HepG2 (cell line): ENCODE results near the gene AQP12A. TPM values are rescaled to one million over a fixed set of nuclear protein-coding genes. Genes with fewer than 3 reads are reported as not detected.
A peak's percentile ranks its signal among the peaks of the same experiment; 100 is the strongest.

Source experiments
- ATAC-seq: fragments of 200-7000 bp; cut with Tn5 transposase; 3 replicates; pipeline ENCODE4 v1.9.1; 2020; ENCODE audit warnings: mild to moderate bottlenecking, moderate library complexity
- BruUV-seq: library from RNA; stranded (reverse); fragments of 400-500 nt; replicated peaks from 2 replicates; lab custom pipeline; 2021; lab: Mats Ljungman, UMichigan
- CTCF ChIA-PET: fragments of 300-600 bp; formaldehyde crosslinking; extraction: SDS; loops from one replicate; lab custom pipeline; 2021; ENCODE audit warnings: low total read pairs, inconsistent platforms, low intra/inter-chr PET ratio; lab: Yijun Ruan, JAX
- POLR2A ChIA-PET: fragments of 350-600 bp; sonication (Branson Sonifier 250); formaldehyde crosslinking; loops from one replicate; lab custom pipeline; 2020; ENCODE audit warnings: antibody characterized with exemption, inconsistent platforms; lab: Yijun Ruan, JAX
- DNase-seq: peaks from one replicate; pipeline ENCODE4 v3.0.0-alpha.2; 2015; ENCODE audit warnings: low spot score
- FAIRE-seq: peaks from 3 replicates; lab custom pipeline; 2011; peaks lifted over from hg19 to GRCh38; lab: Jason Lieb, UNC
- H2AFZ ChIP-seq: one replicate; pipeline ENCODE4 v1.6.1; 2011; ENCODE audit warnings: low read length, inconsistent platforms
- H3K27ac ChIP-seq: fragments of 300-600 bp; 3 replicates; pipeline ENCODE4 v1.8.0; 2011; ENCODE audit warnings: mixed run types, mild to moderate bottlenecking, mixed read lengths, low read length, inconsistent platforms; ENCODE audit not compliant: insufficient read depth; ENCODE audit errors: extremely low read length
- H3K27me3 ChIP-seq, 2 experiments: fragments of 200-600 bp in 1 of 2; 2 replicates in 1 of 2; 3 replicates in 1 of 2; pipeline versions ENCODE4 v1.6.0 to v1.8.0; 2011; ENCODE audit warnings: low read length in 2 of 2, mild to moderate bottlenecking in 2 of 2, moderate library complexity in 2 of 2, inconsistent platforms in 1 of 2; ENCODE audit not compliant: insufficient read depth in 2 of 2, control insufficient read depth in 1 of 2
- H3K36me3 ChIP-seq, 2 experiments: fragments of 200-600 bp in 1 of 2; replicated peaks in 1 of 2; 2 replicates in 1 of 2; 3 replicates in 1 of 2; pipeline versions ENCODE4 v1.5.1 to v1.8.0; 2011; ENCODE audit warnings: low read length in 2 of 2, inconsistent platforms in 1 of 2; ENCODE audit not compliant: insufficient read depth in 2 of 2, control insufficient read depth in 1 of 2
- H3K4me1 ChIP-seq: 2 replicates; pipeline ENCODE4 v1.5.1; 2012; ENCODE audit warnings: low read length, inconsistent platforms; ENCODE audit not compliant: insufficient read depth
- H3K4me2 ChIP-seq: 2 replicates; pipeline ENCODE4 v1.6.0; 2011; ENCODE audit warnings: low read depth, low read length, inconsistent platforms
- H3K4me3 ChIP-seq, 3 experiments: fragments of 200-600 bp in 1 of 3; sonication (generic), shearing (Covaris generic) in 1 of 3; replicated peaks in 1 of 3; 2 replicates each; pipeline ENCODE4 v1.5.1; 2011 to 2016; ENCODE audit warnings: low read length in 3 of 3, inconsistent platforms in 2 of 3, low read depth in 2 of 3, mild to moderate bottlenecking in 2 of 3, control low read depth in 1 of 3, mixed read lengths in 1 of 3; ENCODE audit not compliant: insufficient read depth in 1 of 3
- H3K79me2 ChIP-seq: one replicate; pipeline ENCODE4 v1.6.1; 2011; ENCODE audit warnings: low read length, inconsistent platforms; ENCODE audit not compliant: insufficient read depth
- H3K9ac ChIP-seq: 2 replicates; pipeline ENCODE4 v1.6.0; 2011; ENCODE audit warnings: mild to moderate bottlenecking, low read depth, low read length, inconsistent platforms; ENCODE audit not compliant: insufficient read depth
- H3K9me3 ChIP-seq: 2 replicates; pipeline ENCODE4 v1.5.1; 2012; ENCODE audit warnings: mild to moderate bottlenecking, low read length
- H4K20me1 ChIP-seq: 2 replicates; pipeline ENCODE4 v1.6.0; 2011; ENCODE audit warnings: inconsistent platforms, mild to moderate bottlenecking, low read length, moderate library complexity; ENCODE audit not compliant: insufficient read depth
- CTCF ChIP-seq: sonication (generic); formaldehyde crosslinking; IDR thresholded peaks from 2 replicates; pipeline ENCODE4 v1.5.0; 2020; ENCODE audit warnings: mild to moderate bottlenecking, missing genetic modification reagents, moderate library complexity
- DMAP1 ChIP-seq: IDR thresholded peaks from 2 replicates; pipeline ENCODE4 v1.6.1; 2016
- MEIS2 ChIP-seq: sonication (generic); formaldehyde crosslinking; IDR thresholded peaks from 2 replicates; pipeline ENCODE4 v1.9.0; 2021; ENCODE audit warnings: mild to moderate bottlenecking, missing genetic modification reagents
- PHB2 ChIP-seq: fragments of 450-650 bp; IDR thresholded peaks from 2 replicates; pipeline ENCODE4 v1.6.1; 2018; ENCODE audit not compliant: partially characterized antibody
- RAD51 ChIP-seq: fragments of 450-650 bp; IDR thresholded peaks from 2 replicates; pipeline ENCODE4 v1.6.1; 2016; ENCODE audit warnings: borderline replicate concordance
- SIX4 ChIP-seq: sonication (generic); formaldehyde crosslinking; IDR thresholded peaks from 2 replicates; pipeline ENCODE4 v1.4.0; 2020; ENCODE audit warnings: missing genetic modification reagents
- ZEB1 ChIP-seq: IDR thresholded peaks from 2 replicates; pipeline ENCODE4 v1.6.1; 2012; ENCODE audit warnings: mild to moderate bottlenecking, low read depth, inconsistent platforms; ENCODE audit not compliant: insufficient replicate concordance
- ZNF589 ChIP-seq: sonication (generic); formaldehyde crosslinking; conservative IDR thresholded peaks from 2 replicates; pipeline ENCODE4 v1.8.0; 2022; ENCODE audit warnings: mild to moderate bottlenecking, moderate library complexity, missing genetic modification reagents
- ZNF609 ChIP-seq: sonication (generic); formaldehyde crosslinking; IDR thresholded peaks from 2 replicates; pipeline ENCODE4 v1.4.0; 2020; ENCODE audit warnings: mild to moderate bottlenecking, missing genetic modification reagents, borderline replicate concordance
- ZNF839 ChIP-seq: sonication (generic); formaldehyde crosslinking; IDR thresholded peaks from 2 replicates; pipeline ENCODE4 v1.4.0; 2020; ENCODE audit warnings: missing genetic modification reagents, mild to moderate bottlenecking, borderline replicate concordance
- WGBS: methylation state at CpG from one replicate; pipeline ENCODE4 v1.1.6; 2017; ENCODE audit warnings: low lambda C conversion rate; 5-methylcytosine and 5-hydroxymethylcytosine counted together
- in situ Hi-C: cut with HindIII; loops from 2 replicates; pipeline ENCODE4 v1.10.0; 2017; ENCODE audit warnings: low pct_unique_long_range_greater_than_20kb; ENCODE audit not compliant: extremely low pct_ligation_motif_present
- intact Hi-C: fragments of 100-400 bp; cut with micrococcal nuclease; formaldehyde crosslinking; loops from one replicate; pipeline ENCODE4 v1.10.0; 2022; ENCODE audit not compliant: unreplicated experiment
- polyA plus RNA-seq, 8 experiments: library from polyadenylated mRNA; depleted of rRNA in 3 of 8; stranded (reverse) in 7 of 8; unstranded in 1 of 8; fragments of >200 nt; fragmentation: Illumina TruSeq in 4 of 8; extraction: Trizol in 4 of 8; gene quantifications; 2 replicates each; pipeline versions ENCODE4 v1.2.1 to v1.2.3, GENCODE V29; 2011 to 2016; ENCODE audit warnings: low read depth in 4 of 8, missing spikeins in 1 of 8, mixed read lengths in 1 of 8; ENCODE audit not compliant: insufficient read depth in 1 of 8
- total RNA-seq, 5 experiments: library from RNA; depleted of rRNA; stranded (reverse); fragments of >200 nt; fragmentation: Illumina TruSeq; extraction: Trizol; gene quantifications; 2 replicates each; pipeline ENCODE4 v1.2.3, GENCODE V29; 2016; ENCODE audit warnings: low read depth in 1 of 5
- TF ChIP-seq, protein P1 (sequence below): sonication (generic); formaldehyde crosslinking; IDR thresholded peaks from 2 replicates; pipeline ENCODE4 v1.5.0; 2020; ENCODE audit warnings: mild to moderate bottlenecking, low read depth, missing genetic modification reagents, borderline replicate concordance
- TF ChIP-seq, protein P2 (sequence below): IDR thresholded peaks from 2 replicates; pipeline ENCODE4 v1.6.1; 2016; ENCODE audit warnings: mild to moderate bottlenecking, missing biosample characterization, missing genetic modification reagents

AQP12A gene
- total and polyA plus RNA-seq, 2 of the 13 experiments (the other 11 are each of a cell fraction or from before 2014, with no cell fraction given): not detected

DNA sequence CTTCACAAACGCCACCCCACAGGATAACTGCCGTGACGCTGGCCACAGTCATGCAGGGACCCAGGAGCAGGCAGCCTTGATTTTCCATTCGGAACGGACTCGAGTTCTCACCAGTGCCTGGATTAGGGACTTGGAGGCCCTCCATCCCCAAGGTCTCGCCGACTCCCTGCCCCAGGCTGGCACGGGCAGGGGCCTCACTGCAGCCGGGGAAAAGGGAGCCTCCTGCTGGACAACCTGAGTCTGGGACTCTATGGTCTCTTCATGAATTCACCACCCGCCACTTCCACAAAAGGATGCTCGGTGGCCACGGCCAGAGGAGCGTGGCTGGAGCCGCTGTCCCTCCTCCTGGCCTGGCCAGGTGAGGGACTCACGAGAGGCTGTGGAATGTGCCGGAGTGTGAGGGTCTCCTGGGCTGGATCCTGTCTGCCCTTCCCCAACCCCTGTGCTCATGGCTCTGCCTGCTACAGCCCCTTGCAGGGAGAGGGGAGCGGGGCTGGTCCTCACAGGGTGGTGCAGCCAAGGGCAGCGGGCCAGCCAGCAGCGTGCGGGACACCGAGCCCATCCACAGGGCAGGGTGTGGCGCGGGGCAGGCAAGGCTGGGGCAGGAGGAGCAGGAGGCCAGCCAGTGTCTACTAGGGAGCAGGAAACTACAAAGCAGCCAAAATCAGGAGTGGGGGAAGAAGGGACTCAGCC, 42.3 kb downstream of the AQP12A start (continued):
- TF ChIP-seq CTCF (CRISPR knock-in tag): peak; percentile 46
- 0 out of 2 replicates have a peak, but pooled peaks have one; percentile 33 for TF ChIP-seq ZNF839 (CRISPR knock-in tag)

DNA sequence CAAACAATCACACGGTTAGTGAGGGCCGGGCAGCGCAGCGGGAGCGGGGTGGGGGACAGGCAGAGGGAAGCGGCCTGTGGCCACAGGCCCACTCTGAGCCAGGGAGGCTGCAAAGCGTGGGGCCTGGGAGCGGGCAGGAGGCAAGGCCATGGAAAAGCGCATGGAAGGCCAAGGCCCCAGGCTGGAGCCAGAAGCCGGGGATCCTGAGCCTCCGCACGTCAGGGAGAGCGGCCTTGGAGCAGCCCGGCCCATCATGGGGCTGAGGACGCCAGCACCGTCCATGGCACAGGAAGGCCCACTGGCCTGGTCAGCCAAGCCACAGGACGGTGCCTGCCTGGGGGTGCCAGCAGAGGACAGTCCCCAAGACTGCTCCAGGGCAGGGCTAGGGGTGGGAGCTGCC, 43.1 kb downstream of the AQP12A start:
- TF ChIP-seq MEIS2 (CRISPR knock-in tag): no peak
- TF ChIP-seq RAD51: no peak
- no peak for TF ChIP-seq ZEB1
- TF ChIP-seq ZNF589 (CRISPR knock-in tag): no peak
- TF ChIP-seq SIX4 (CRISPR knock-in tag): no peak
- no peak for TF ChIP-seq ZNF609 (CRISPR knock-in tag)
- TF ChIP-seq, protein P1, sequence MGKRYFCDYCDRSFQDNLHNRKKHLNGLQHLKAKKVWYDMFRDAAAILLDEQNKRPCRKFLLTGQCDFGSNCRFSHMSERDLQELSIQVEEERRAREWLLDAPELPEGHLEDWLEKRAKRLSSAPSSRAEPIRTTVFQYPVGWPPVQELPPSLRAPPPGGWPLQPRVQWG (CRISPR knock-in tag): no peak
- TF ChIP-seq DMAP1 (CRISPR knock-in tag): no peak
- TF ChIP-seq PHB2: no peak
- TF ChIP-seq, protein P2, sequence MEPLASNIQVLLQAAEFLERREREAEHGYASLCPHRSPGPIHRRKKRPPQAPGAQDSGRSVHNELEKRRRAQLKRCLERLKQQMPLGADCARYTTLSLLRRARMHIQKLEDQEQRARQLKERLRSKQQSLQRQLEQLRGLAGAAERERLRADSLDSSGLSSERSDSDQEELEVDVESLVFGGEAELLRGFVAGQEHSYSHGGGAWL (CRISPR knock-in tag): no peak
- Histone ChIP-seq H3K27me3 (peaks cover 38 to 94% of the 10 kb centered on the region in 2 experiments), H3K36me3 (no peaks in the 10 kb centered on the region), H3K4me3 (no peak overlapping the region), H3K9me3 (no peaks in the 10 kb centered on the region), H3K4me1 (no peaks in the 10 kb centered on the region), H3K9ac (no peak overlapping the region), H4K20me1 (peaks cover 4% of the 10 kb centered on the region; the same call in 1 of the 2 replicates), H3K27ac (no peak overlapping the region), H3K4me2 (no peak overlapping the region), H3K79me2 (no peaks in the 10 kb centered on the region), H2AFZ (no peak overlapping the region)
- ChIA-PET CTCF (no interaction called here), POLR2A (no interaction called here)
- intact Hi-C loops: no loop called here
- in situ Hi-C loops: no loop called here
- FAIRE-seq (no peak), DNase-seq (no peak), ATAC-seq (no peak)
- WGBS: 43% methylated on average over 16 of the region's 17 CpGs
- BruUV-seq: no TSS peak
